Esophagus (tissue), 2 donors: ENCODE data around the gene PCNP. TPM values are rescaled to one million over a fixed set of nuclear protein-coding genes. Genes with fewer than 3 reads are reported as not detected.

Source experiments
- H3K27ac ChIP-seq, 2 donors: one replicate each; pipeline ENCODE4 v1.5.1; 2013; ENCODE audit warnings: low read depth in 2 of 2, mild to moderate bottlenecking in 2 of 2, inconsistent platforms in 1 of 2, low read length in 1 of 2, moderate library complexity in 1 of 2
- H3K27me3 ChIP-seq, 2 donors: one replicate each; pipeline ENCODE4 v1.6.1; 2013; ENCODE audit warnings: low read length in 2 of 2, control low read depth in 1 of 2, mild to moderate bottlenecking in 1 of 2; ENCODE audit not compliant: insufficient read depth in 2 of 2, control insufficient read depth in 1 of 2
- H3K36me3 ChIP-seq, 2 donors: one replicate each; pipeline ENCODE4 v1.6.1; 2013; ENCODE audit warnings: low read length in 1 of 2; ENCODE audit not compliant: control insufficient read depth in 2 of 2, insufficient read depth in 2 of 2
- H3K4me1 ChIP-seq, 2 donors: one replicate each; pipeline ENCODE4 v1.6.1; 2013; ENCODE audit warnings: low read length in 1 of 2; ENCODE audit not compliant: control insufficient read depth in 2 of 2, insufficient read depth in 2 of 2
- H3K4me3 ChIP-seq, 2 donors: one replicate each; pipeline ENCODE4 v1.5.1; 2013; ENCODE audit warnings: low read length in 2 of 2, mild to moderate bottlenecking in 2 of 2, low read depth in 1 of 2, moderate library complexity in 1 of 2
- H3K9me3 ChIP-seq, 2 donors: one replicate each; pipeline ENCODE4 v1.6.1; 2013; ENCODE audit warnings: mild to moderate bottlenecking in 2 of 2, low read depth in 1 of 2, low read length in 1 of 2, moderate library complexity in 1 of 2; ENCODE audit not compliant: control insufficient read depth in 2 of 2, insufficient read depth in 1 of 2
- WGBS, 2 donors: extraction: QIAGEN DNeasy Blood & Tissue Kit; methylation state at CpG; one replicate each; pipeline ENCODE4 v1.1.7; 2013; 5-methylcytosine and 5-hydroxymethylcytosine counted together
- polyA plus RNA-seq, 2 donors: library from polyadenylated mRNA; stranded (reverse); fragments of 200-250 nt; gene quantifications; one replicate each; pipeline ENCODE4 v1.2.3, GENCODE V29; 2013
- donor health status: healthy with polysubstance abuse.
- donor health status: Bipolar disorder and iron deficiency.

Gene PCNP
- polyA plus RNA-seq, 2 donors = 45.9 to 58.4 TPM

GRCh38 chr3:101561630-101562328 lies 12.2 kb upstream of the PCNP start, which contains the start of gene TRMT10C:
TSS of gene TRMT10C (plus strand) at chr3:101561868. CDS start at chr3:101564782, 2,914 bp downstream.
- Histone ChIP-seq H3K4me3 (peak within 1 kb of the TSS; percentile 78 to 100), H3K27me3 (no peaks in the 10 kb centered on the region), H3K4me1 (no peaks in the 10 kb centered on the region), H3K9me3 (no peaks in the 10 kb centered on the region), H3K36me3 (no peaks in the 10 kb centered on the region), H3K27ac (peak within 1 kb of the TSS; percentile 77 to 96)
- WGBS, 2 donors = 0 to 1% methylated on average over 35 of the region's 35 CpGs

GRCh38 chr3:101567528-101568317 lies 6.3 kb upstream of the PCNP start:
- Histone ChIP-seq H3K4me1 (no peaks in the 10 kb centered on the region), H3K27me3 (no peaks in the 10 kb centered on the region), H3K4me3 (no peak overlapping the region), H3K36me3 (no peaks in the 10 kb centered on the region), H3K27ac (no peak overlapping the region), H3K9me3 (no peaks in the 10 kb centered on the region)
- 84 to 87% methylated on average over 6 of the region's 6 CpGs for whole genome bisulfite sequencing, 2 donors

- Histone ChIP-seq H3K4me1 (no peaks in the 10 kb centered on the region), H3K9me3 (no peaks in the 10 kb centered on the region), H3K27me3 (no peaks in the 10 kb centered on the region), H3K27ac (no peak overlapping the region), H3K36me3 (no peaks in the 10 kb centered on the region), H3K4me3 (no peak overlapping the region)
- 59 to 60% methylated on average over 9 of the region's 9 CpGs for WGBS, 2 donors
These were observed 2.7 kb upstream of the PCNP start for GRCh38 chr3:101571028-101571895.

- 0% methylated on average over 40 to 41 of the region's 41 CpGs for WGBS, 2 donors
- no peaks in the 10 kb centered on the region for H3K27me3 ChIP-seq
- H3K4me3 ChIP-seq = peak overlapping the region; percentile 87 to 96
- H3K4me1 ChIP-seq = no peaks in the 10 kb centered on the region
- no peaks in the 10 kb centered on the region for H3K9me3 ChIP-seq
- peak overlapping the region; percentile 99 to 100 for H3K27ac ChIP-seq
- H3K36me3 ChIP-seq = peaks cover 0 to 2% of the 10 kb centered on the region in 2 donors
These were observed 570 bp downstream of the PCNP start for GRCh38 chr3:101574388-101575112.

GRCh38 chr3:101577286-101577685 lies 3.3 kb downstream of the PCNP start:
- no peak overlapping the region for H3K27ac ChIP-seq
- no peaks in the 10 kb centered on the region for H3K27me3 ChIP-seq
- H3K36me3 ChIP-seq = peaks cover 0 to 2% of the 10 kb centered on the region in 2 donors
- no peaks in the 10 kb centered on the region for H3K9me3 ChIP-seq
- no peaks in the 10 kb centered on the region for H3K4me1 ChIP-seq
- no peak overlapping the region for H3K4me3 ChIP-seq
- 91 to 94% methylated on average over 6 of the region's 6 CpGs for WGBS, 2 donors

- 10 to 30% methylated on average over 1 of the region's 1 CpG for WGBS, 2 donors
- Histone ChIP-seq H3K9me3 (no peaks in the 10 kb centered on the region), H3K27ac (no peak overlapping the region), H3K4me1 (no peaks in the 10 kb centered on the region), H3K36me3 (peaks cover 5 to 10% of the 10 kb centered on the region in 2 donors), H3K27me3 (no peaks in the 10 kb centered on the region), H3K4me3 (no peak overlapping the region)
These were observed 14.6 kb downstream of the PCNP start for GRCh38 chr3:101588616-101589015.

- Histone ChIP-seq H3K9me3 (no peaks in the 10 kb centered on the region), H3K4me1 (no peaks in the 10 kb centered on the region), H3K27me3 (no peaks in the 10 kb centered on the region), H3K36me3 (peaks cover 5 to 10% of the 10 kb centered on the region in 2 donors), H3K4me3 (no peak overlapping the region), H3K27ac (no peak overlapping the region)
- 69 to 75% methylated on average over 3 of the region's 3 CpGs for WGBS, 2 donors
These were observed 17.1 kb downstream of the PCNP start for GRCh38 chr3:101591071-101591470.

GRCh38 chr3:101602731-101603130 lies 28.8 kb downstream of the PCNP start:
- peaks cover 0 to 2% of the 10 kb centered on the region in 2 donors for H3K36me3 ChIP-seq

GRCh38 chr3:101603184-101603583 lies 29.2 kb downstream of the PCNP start:
- H3K4me1 ChIP-seq = no peaks in the 10 kb centered on the region
- H3K9me3 ChIP-seq = no peaks in the 10 kb centered on the region
- H3K27ac ChIP-seq = no peak overlapping the region
- H3K27me3 ChIP-seq = no peaks in the 10 kb centered on the region
- peaks cover 0 to 2% of the 10 kb centered on the region in 2 donors for H3K36me3 ChIP-seq
- no peak overlapping the region for H3K4me3 ChIP-seq
- 96 to 100% methylated on average over 1 of the region's 1 CpG for WGBS, 2 donors

More at GRCh38 chr3:101602731-101603130, 28.8 kb downstream of the PCNP start:
- no peak overlapping the region for H3K4me3 ChIP-seq
- no peaks in the 10 kb centered on the region for H3K4me1 ChIP-seq
- H3K9me3 ChIP-seq = no peaks in the 10 kb centered on the region
- 89 to 93% methylated on average over 3 of the region's 3 CpGs for WGBS, 2 donors
- no peak overlapping the region for H3K27ac ChIP-seq
- no peaks in the 10 kb centered on the region for H3K27me3 ChIP-seq
